ENCODE measurements around the gene KLF13. TPM values are rescaled to one million over a fixed set of nuclear protein-coding genes. Genes with fewer than 3 reads are reported as not detected.

Gene KLF13
- total and polyA plus RNA-seq, 2 donors (not counting 1 experiment from before 2014, with no cell fraction given), result 65.5 to 140 TPM

DNA sequence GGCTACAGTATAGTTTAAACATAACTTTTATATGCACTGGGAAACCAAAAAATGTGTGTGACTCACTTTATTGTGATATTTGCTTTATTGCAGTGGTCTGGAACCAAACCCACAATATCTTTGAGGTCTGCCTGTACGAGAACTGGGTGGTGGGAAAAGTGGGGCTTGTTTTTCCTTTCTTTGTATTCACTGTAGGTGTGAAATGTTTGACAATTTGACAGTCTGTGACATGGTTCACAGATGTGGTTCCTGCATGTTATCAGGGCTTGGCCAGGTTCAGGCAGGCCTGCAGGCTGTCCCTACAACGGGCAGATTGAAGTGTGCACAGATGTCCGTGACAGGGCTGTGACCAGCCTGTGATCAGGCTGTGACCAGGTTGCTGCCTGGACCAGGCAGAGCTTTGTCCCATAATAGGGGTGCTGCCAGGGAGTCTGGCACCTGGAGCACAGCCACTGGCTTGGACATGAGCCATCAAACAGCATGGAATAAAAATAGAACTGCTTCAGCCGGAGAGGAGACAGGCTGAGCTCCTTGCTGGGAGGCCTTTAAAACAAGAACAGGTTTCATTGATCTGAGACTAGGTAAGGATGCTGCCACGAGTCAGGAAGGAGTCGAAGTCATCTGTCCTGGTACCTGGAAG is 61.0 kb downstream of the KLF13 start:
- Histone ChIP-seq H3K79me2 (ENCODE audit: control insufficient read depth, insufficient read depth, low read length) (no peaks in the 10 kb centered on the region), H3K4me2 (replicated peaks; ENCODE audit: low read depth, low read length, poor library complexity, severe bottlenecking) (no peak overlapping the region), H3K9me3 (ENCODE audit: control extremely low read depth in 1 of 3, control insufficient read depth in 2 of 3, insufficient read depth in 1 of 3, low read length in 2 of 3) (no peaks in the 10 kb centered on the region), H3K9ac (ENCODE audit: low read length) (no peak overlapping the region), H2AFZ (ENCODE audit: insufficient read depth, low read depth, low read length, poor library complexity, severe bottlenecking) (no peak overlapping the region), H3K36me3 (replicated peaks in 1 of 2; ENCODE audit: control extremely low read depth in 1 of 2, control insufficient read depth in 1 of 2, extremely low read depth in 1 of 2, insufficient read depth in 2 of 2, low read length in 1 of 2) (peaks cover 0 to 2% of the 10 kb centered on the region in 2 experiments), H3K27ac (ENCODE audit: low read length in 2 of 2) (no peak overlapping the region), H3K4me1 (ENCODE audit: control insufficient read depth in 2 of 2, insufficient read depth in 2 of 2, low read length in 2 of 2) (peaks cover 0 to 3% of the 10 kb centered on the region in 2 donors), H3K27me3 (replicated peaks in 1 of 4; ENCODE audit: control extremely low read depth in 1 of 4, control insufficient read depth in 3 of 4, insufficient read depth in 4 of 4, low read length in 3 of 4) (no peaks in the 10 kb centered on the region), H4K20me1 (ENCODE audit: control insufficient read depth, insufficient read depth, low read length, poor library complexity, severe bottlenecking) (no peaks in the 10 kb centered on the region), H3K4me3 (ENCODE audit: control extremely low read depth in 1 of 5, extremely low read depth in 1 of 5, insufficient read depth in 1 of 5, low read depth in 2 of 5, low read length in 4 of 5) (no peak overlapping the region)
- POLR2A ChIA-PET, result no interaction called here
- Mint-ChIP-seq H3K27ac (no peak overlapping the region), H3K4me3 (no peak overlapping the region), H3K4me1 (peaks cover 13% of the 10 kb centered on the region), H3K9me3 (ENCODE audit: insufficient read depth) (no peaks in the 10 kb centered on the region), H3K27me3 (no peaks in the 10 kb centered on the region)
- intact Hi-C loops (cut with micrococcal nuclease), result no loop called here
- ATAC-seq (ENCODE audit: low read depth) (no peak), DNase-seq (no peak)
- 59% methylated on average over 6 of the region's 6 CpGs for WGBS (ENCODE audit: insufficient coverage)
- TF ChIP-seq EZH2 (IDR thresholded peaks at IDR 0.05; ENCODE audit: borderline replicate concordance, insufficient read depth, low read depth, low read length, poor library complexity, severe bottlenecking), result no peak
- CTCF ChIA-PET, result no interaction called here

DNA sequence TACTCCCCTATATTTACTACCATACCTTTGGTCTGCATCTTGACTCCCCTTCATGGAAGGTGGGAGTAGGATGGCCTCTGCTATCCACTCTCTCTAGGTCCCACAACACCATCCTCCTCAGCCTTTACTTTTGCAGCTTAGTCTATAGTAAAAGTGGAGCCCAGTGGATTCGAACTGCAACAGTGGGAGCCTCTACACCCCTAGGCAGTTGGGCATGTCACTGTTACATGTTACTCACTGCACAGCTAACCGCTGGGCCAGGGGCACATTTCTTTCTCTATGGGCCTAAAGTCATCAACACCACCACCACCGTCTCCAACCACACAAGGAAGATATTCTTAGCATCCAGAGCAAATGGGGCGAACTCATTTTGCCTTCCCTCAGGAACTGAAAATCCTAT is 62.9 kb downstream of the KLF13 start:
- DNase-seq (no peak), ATAC-seq (ENCODE audit: low read depth) (no peak)
- no peak for TF ChIP-seq EZH2 (IDR thresholded peaks at IDR 0.05; ENCODE audit: borderline replicate concordance, insufficient read depth, low read depth, low read length, poor library complexity, severe bottlenecking)
- TF ChIP-seq, protein P1, sequence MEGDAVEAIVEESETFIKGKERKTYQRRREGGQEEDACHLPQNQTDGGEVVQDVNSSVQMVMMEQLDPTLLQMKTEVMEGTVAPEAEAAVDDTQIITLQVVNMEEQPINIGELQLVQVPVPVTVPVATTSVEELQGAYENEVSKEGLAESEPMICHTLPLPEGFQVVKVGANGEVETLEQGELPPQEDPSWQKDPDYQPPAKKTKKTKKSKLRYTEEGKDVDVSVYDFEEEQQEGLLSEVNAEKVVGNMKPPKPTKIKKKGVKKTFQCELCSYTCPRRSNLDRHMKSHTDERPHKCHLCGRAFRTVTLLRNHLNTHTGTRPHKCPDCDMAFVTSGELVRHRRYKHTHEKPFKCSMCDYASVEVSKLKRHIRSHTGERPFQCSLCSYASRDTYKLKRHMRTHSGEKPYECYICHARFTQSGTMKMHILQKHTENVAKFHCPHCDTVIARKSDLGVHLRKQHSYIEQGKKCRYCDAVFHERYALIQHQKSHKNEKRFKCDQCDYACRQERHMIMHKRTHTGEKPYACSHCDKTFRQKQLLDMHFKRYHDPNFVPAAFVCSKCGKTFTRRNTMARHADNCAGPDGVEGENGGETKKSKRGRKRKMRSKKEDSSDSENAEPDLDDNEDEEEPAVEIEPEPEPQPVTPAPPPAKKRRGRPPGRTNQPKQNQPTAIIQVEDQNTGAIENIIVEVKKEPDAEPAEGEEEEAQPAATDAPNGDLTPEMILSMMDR (IDR thresholded peaks at IDR 0.05), result no peak
- Mint-ChIP-seq H3K27me3 (no peaks in the 10 kb centered on the region), H3K4me1 (peaks cover 18% of the 10 kb centered on the region), H3K4me3 (no peak overlapping the region), H3K9me3 (ENCODE audit: insufficient read depth) (no peaks in the 10 kb centered on the region), H3K27ac (no peak overlapping the region)
- no peaks in the 10 kb centered on the region for H3K9me3 ChIP-seq (ENCODE audit: control extremely low read depth in 1 of 3, control insufficient read depth in 2 of 3, insufficient read depth in 1 of 3, low read length in 2 of 3)
- H3K36me3 ChIP-seq (replicated peaks in 1 of 2; ENCODE audit: control extremely low read depth in 1 of 2, control insufficient read depth in 1 of 2, extremely low read depth in 1 of 2, insufficient read depth in 2 of 2, low read length in 1 of 2), result no peaks in the 10 kb centered on the region
- WGBS (ENCODE audit: insufficient coverage), result 93% methylated on average over 2 of the region's 4 CpGs
- no peak overlapping the region for H2AFZ ChIP-seq (ENCODE audit: insufficient read depth, low read depth, low read length, poor library complexity, severe bottlenecking)
- H4K20me1 ChIP-seq (ENCODE audit: control insufficient read depth, insufficient read depth, low read length, poor library complexity, severe bottlenecking), result no peaks in the 10 kb centered on the region
- H3K9ac ChIP-seq (ENCODE audit: low read length), result no peak overlapping the region
- H3K27ac ChIP-seq (ENCODE audit: low read length in 2 of 2), result no peak overlapping the region
- no peak overlapping the region for H3K4me2 ChIP-seq (replicated peaks; ENCODE audit: low read depth, low read length, poor library complexity, severe bottlenecking)
- peaks cover 3 to 13% of the 10 kb centered on the region in 2 donors for H3K4me1 ChIP-seq (ENCODE audit: control insufficient read depth in 2 of 2, insufficient read depth in 2 of 2, low read length in 2 of 2)
- POLR2A ChIA-PET, result interaction anchor here (0.7 to 1.1 kb wide), 2 partner anchors 15 to 88 kb away, joined by 3 to 6 read pairs; no protein-coding TSS in a partner anchor
- intact Hi-C loops (cut with micrococcal nuclease), result no loop called here
- H3K79me2 ChIP-seq (ENCODE audit: control insufficient read depth, insufficient read depth, low read length), result no peaks in the 10 kb centered on the region
- H3K27me3 ChIP-seq (replicated peaks in 1 of 4; ENCODE audit: control extremely low read depth in 1 of 4, control insufficient read depth in 3 of 4, insufficient read depth in 4 of 4, low read length in 3 of 4), result no peaks in the 10 kb centered on the region
- CTCF ChIA-PET, result interaction anchor here (1.1 to 2.7 kb wide), 2 partner anchors 8 to 45 kb away, joined by 3 to 7 read pairs; no protein-coding TSS in a partner anchor
- no peak overlapping the region for H3K4me3 ChIP-seq (ENCODE audit: control extremely low read depth in 1 of 5, extremely low read depth in 1 of 5, insufficient read depth in 1 of 5, low read depth in 2 of 5, low read length in 4 of 5)

All from B cell (primary cell).